Fibroblast of lung (primary cell): ENCODE data around the gene CD300H.

Experiments
- EZH2 ChIP-seq: IDR thresholded peaks from 2 replicates; pipeline ENCODE4 v1.5.1; 2012; ENCODE audit warnings: low read length, control low read depth, mild to moderate bottlenecking; ENCODE audit errors: missing control alignments
- TF ChIP-seq, protein P1 (sequence below), 2 donors: IDR thresholded peaks in 1 of 2; conservative IDR thresholded peaks in 1 of 2; 1 replicate in 1 of 2; 2 replicates in 1 of 2; pipeline ENCODE4 v1.5.1; 2011 to 2012; ENCODE audit warnings: low read length in 2 of 2, control low read depth in 1 of 2, inconsistent platforms in 1 of 2, low read depth in 1 of 2, mild to moderate bottlenecking in 1 of 2

DNA sequence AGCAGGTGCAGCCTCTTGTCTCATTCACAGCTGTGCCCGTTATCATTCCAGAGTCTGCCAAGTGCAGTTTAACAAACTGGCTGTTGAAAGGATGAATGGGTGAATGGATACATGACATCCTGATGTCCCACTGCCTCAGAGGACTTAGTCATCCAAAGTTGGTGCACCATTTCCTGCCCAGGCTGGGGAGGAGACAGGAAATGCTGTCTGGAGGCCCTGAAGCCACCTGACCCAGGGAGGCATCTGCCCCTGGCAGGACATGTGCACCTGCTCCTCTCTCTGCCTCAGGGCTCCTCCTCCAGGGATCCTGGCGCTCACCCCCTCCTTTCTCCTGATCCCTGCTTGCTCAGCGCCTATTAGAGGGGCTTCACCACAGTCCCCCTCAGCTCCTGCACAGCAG, 19.6 kb downstream of the CD300H start:
- TF ChIP-seq, protein P1, sequence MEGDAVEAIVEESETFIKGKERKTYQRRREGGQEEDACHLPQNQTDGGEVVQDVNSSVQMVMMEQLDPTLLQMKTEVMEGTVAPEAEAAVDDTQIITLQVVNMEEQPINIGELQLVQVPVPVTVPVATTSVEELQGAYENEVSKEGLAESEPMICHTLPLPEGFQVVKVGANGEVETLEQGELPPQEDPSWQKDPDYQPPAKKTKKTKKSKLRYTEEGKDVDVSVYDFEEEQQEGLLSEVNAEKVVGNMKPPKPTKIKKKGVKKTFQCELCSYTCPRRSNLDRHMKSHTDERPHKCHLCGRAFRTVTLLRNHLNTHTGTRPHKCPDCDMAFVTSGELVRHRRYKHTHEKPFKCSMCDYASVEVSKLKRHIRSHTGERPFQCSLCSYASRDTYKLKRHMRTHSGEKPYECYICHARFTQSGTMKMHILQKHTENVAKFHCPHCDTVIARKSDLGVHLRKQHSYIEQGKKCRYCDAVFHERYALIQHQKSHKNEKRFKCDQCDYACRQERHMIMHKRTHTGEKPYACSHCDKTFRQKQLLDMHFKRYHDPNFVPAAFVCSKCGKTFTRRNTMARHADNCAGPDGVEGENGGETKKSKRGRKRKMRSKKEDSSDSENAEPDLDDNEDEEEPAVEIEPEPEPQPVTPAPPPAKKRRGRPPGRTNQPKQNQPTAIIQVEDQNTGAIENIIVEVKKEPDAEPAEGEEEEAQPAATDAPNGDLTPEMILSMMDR (conservative IDR thresholded peaks at IDR 0.05 in 1 of 2, IDR thresholded peaks at IDR 0.05 in 1 of 2; ENCODE audit: low read depth in 1 of 2, low read length in 2 of 2) = no peak
- no peak for TF ChIP-seq EZH2
